GM21447 (cell line): ENCODE measurements around the gene ERG.

Experiments
- ATAC-seq: cut with Tn5 transposase; IDR thresholded peaks from one replicate; pipeline ENCODE4 v1.9.1; 2021; ENCODE audit not compliant: unreplicated experiment

Gene ERG

GRCh38 chr21:38438462-38438893 lies 59.8 kb downstream of the ERG start:
- ATAC-seq = no peak

GRCh38 chr21:38436341-38436740 lies 61.9 kb downstream of the ERG start:
- no peak for ATAC-seq

- no peak for ATAC-seq
Observed at GRCh38 chr21:38434913-38435533, 63.3 kb downstream of the ERG start.

- no peak for ATAC-seq
Observed at GRCh38 chr21:38433471-38433870, 64.8 kb downstream of the ERG start.

- no peak for ATAC-seq
Observed at GRCh38 chr21:38430401-38430984, 67.8 kb downstream of the ERG start.

GRCh38 chr21:38429011-38429410 lies 69.3 kb downstream of the ERG start:
- ATAC-seq = no peak

- no peak for ATAC-seq
Observed at GRCh38 chr21:38428211-38428610, 70.1 kb downstream of the ERG start.

GRCh38 chr21:38424305-38425019 lies 73.8 kb downstream of the ERG start:
- no peak for ATAC-seq

GRCh38 chr21:38422082-38422481 lies 76.2 kb downstream of the ERG start:
- ATAC-seq = no peak

GRCh38 chr21:38420140-38420539 lies 78.1 kb downstream of the ERG start:
- ATAC-seq = no peak

GRCh38 chr21:38417726-38418125 lies 80.6 kb downstream of the ERG start:
- no peak for ATAC-seq

- ATAC-seq = no peak
Observed at GRCh38 chr21:38416791-38417190, 81.5 kb downstream of the ERG start.

- ATAC-seq = no peak
Observed at GRCh38 chr21:38413958-38414548, 84.2 kb downstream of the ERG start.

GRCh38 chr21:38410466-38410865 lies 87.8 kb downstream of the ERG start:
- ATAC-seq = no peak

GRCh38 chr21:38409907-38410306 lies 88.4 kb downstream of the ERG start:
- ATAC-seq = no peak

GRCh38 chr21:38404177-38404576 lies 94.1 kb downstream of the ERG start:
- ATAC-seq = no peak

- no peak for ATAC-seq
Observed at GRCh38 chr21:38402795-38403194, 95.5 kb downstream of the ERG start.

- ATAC-seq = no peak
Observed at GRCh38 chr21:38402291-38402690, 96.0 kb downstream of the ERG start.

- ATAC-seq = no peak
Observed at GRCh38 chr21:38401191-38401926, 96.9 kb downstream of the ERG start.

GRCh38 chr21:38400195-38400919 lies 97.9 kb downstream of the ERG start:
- ATAC-seq = no peak

- no peak for ATAC-seq
Observed at GRCh38 chr21:38399103-38399502, 99.2 kb downstream of the ERG start.
